Measurements from ENCODE around the gene NTM.

NTM gene

DNA sequence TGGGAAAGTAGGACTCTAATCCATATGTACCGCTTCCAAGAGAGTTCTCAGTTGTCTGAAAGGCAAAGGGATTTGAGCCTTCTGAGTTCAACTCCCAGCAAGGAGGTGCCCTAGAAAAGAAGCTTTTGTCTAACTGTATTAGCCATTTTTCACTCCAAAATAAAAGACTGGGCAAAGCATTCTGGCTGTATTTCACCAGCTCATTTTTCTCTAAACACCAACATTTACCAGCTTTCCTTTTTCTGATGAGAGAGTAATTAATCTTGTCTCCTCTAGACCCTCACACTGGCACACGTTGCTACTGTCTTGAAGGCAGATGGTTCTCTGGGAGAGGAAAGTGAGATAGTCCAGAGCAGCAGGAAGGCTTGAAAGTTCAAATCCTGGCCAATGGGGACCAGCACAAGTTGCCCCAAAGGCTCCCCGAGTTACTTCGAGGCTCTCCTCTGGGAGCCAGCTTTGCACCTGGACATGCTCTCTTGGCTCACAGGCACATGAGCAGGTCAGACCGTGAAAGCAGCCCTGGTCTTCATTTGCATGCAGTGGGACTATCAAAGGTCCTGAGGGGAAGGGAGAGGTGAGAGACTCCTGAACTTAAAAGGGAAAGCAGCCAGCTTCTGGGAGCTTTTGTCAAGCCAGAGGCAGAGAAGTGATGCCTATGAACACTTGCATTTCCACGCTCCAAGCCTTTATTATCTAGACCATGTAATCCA lies 100.0 kb downstream of the NTM start:
- Histone ChIP-seq H3K27me3 (ENCODE audit: control insufficient read depth in 1 of 2, insufficient read depth in 2 of 2, low read length in 2 of 2) (no peaks in the 10 kb centered on the region), H3K9ac (ENCODE audit: low read depth in 1 of 2, low read length in 2 of 2) (no peak overlapping the region), H3K4me3 (ENCODE audit: low read depth in 1 of 2, low read length in 2 of 2) (no peak overlapping the region), H3K36me3 (ENCODE audit: control insufficient read depth in 1 of 2, insufficient read depth in 2 of 2, low read length in 2 of 2) (no peaks in the 10 kb centered on the region), H3K9me3 (ENCODE audit: control insufficient read depth in 1 of 2, low read length in 2 of 2) (no peaks in the 10 kb centered on the region), H3K27ac (ENCODE audit: low read depth, low read length) (no peak overlapping the region), H3K4me1 (ENCODE audit: control insufficient read depth in 1 of 2, insufficient read depth in 2 of 2, low read length in 2 of 2) (no peaks in the 10 kb centered on the region)

- no peaks in the 10 kb centered on the region for H3K9me3 ChIP-seq (ENCODE audit: control insufficient read depth in 1 of 2, low read length in 2 of 2)
- H3K27ac ChIP-seq (ENCODE audit: low read depth, low read length): no peak overlapping the region
- H3K4me1 ChIP-seq (ENCODE audit: control insufficient read depth in 1 of 2, insufficient read depth in 2 of 2, low read length in 2 of 2): no peaks in the 10 kb centered on the region
- no peaks in the 10 kb centered on the region for H3K36me3 ChIP-seq (ENCODE audit: control insufficient read depth in 1 of 2, insufficient read depth in 2 of 2, low read length in 2 of 2)
- H3K4me3 ChIP-seq (ENCODE audit: low read depth in 1 of 2, low read length in 2 of 2): no peak overlapping the region
- H3K27me3 ChIP-seq (ENCODE audit: control insufficient read depth in 1 of 2, insufficient read depth in 2 of 2, low read length in 2 of 2): no peaks in the 10 kb centered on the region
- no peak overlapping the region for H3K9ac ChIP-seq (ENCODE audit: low read depth in 1 of 2, low read length in 2 of 2)
These were observed 101.6 kb downstream of the NTM start for GRCh38 chr11:131471976-131472375.

DNA sequence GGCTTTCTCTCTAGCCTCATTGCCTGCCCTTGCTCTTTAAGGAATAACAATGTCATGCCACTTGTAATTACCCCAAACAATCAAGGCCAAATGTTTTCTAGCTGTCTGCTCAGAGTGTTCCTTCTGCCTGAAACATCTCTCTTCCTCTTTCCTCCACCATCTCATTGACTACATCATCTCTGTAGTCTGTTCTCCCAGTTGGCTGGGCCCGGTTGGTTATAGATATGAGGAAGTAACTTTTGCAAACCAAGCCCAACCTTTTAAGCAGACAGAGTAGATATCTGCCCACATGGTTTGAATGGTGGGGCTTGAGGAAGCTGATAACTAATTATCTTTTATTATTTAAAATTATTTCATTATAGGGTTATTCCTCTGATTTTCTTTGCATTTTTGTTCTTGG lies 104.5 kb downstream of the NTM start:
- no peaks in the 10 kb centered on the region for H3K4me1 ChIP-seq (ENCODE audit: control insufficient read depth in 1 of 2, insufficient read depth in 2 of 2, low read length in 2 of 2)
- no peaks in the 10 kb centered on the region for H3K27me3 ChIP-seq (ENCODE audit: control insufficient read depth in 1 of 2, insufficient read depth in 2 of 2, low read length in 2 of 2)
- H3K4me3 ChIP-seq (ENCODE audit: low read depth in 1 of 2, low read length in 2 of 2): no peak overlapping the region
- H3K9me3 ChIP-seq (ENCODE audit: control insufficient read depth in 1 of 2, low read length in 2 of 2): no peaks in the 10 kb centered on the region
- H3K36me3 ChIP-seq (ENCODE audit: control insufficient read depth in 1 of 2, insufficient read depth in 2 of 2, low read length in 2 of 2): no peaks in the 10 kb centered on the region
- no peak overlapping the region for H3K27ac ChIP-seq (ENCODE audit: low read depth, low read length)
- H3K9ac ChIP-seq (ENCODE audit: low read depth in 1 of 2, low read length in 2 of 2): no peak overlapping the region

DNA sequence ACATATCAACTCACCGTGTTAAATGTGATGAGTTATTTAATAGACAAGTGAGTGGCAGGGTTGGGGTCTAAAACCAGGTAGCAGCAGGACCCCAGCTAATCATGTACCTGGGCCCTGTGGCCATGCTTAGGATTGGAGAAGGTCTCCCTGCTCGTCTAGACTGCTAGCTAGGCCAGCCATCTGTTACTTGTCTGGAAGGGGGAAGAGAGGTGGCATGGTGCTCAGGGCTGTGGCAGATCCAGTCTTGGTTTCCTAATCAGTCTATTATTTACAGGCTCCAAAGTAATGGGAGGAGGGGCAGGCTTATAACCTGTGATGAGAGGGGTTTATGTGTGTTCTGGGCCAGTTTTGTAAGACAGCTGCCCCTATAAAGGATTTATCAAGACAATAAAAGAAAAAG lies 105.9 kb downstream of the NTM start:
- Histone ChIP-seq H3K9ac (ENCODE audit: low read depth in 1 of 2, low read length in 2 of 2) (no peak overlapping the region), H3K9me3 (ENCODE audit: control insufficient read depth in 1 of 2, low read length in 2 of 2) (no peaks in the 10 kb centered on the region), H3K4me1 (ENCODE audit: control insufficient read depth in 1 of 2, insufficient read depth in 2 of 2, low read length in 2 of 2) (peaks cover 6 to 7% of the 10 kb centered on the region in 2 donors), H3K27me3 (ENCODE audit: control insufficient read depth in 1 of 2, insufficient read depth in 2 of 2, low read length in 2 of 2) (no peaks in the 10 kb centered on the region), H3K4me3 (ENCODE audit: low read depth in 1 of 2, low read length in 2 of 2) (no peak overlapping the region), H3K27ac (ENCODE audit: low read depth, low read length) (no peak overlapping the region), H3K36me3 (ENCODE audit: control insufficient read depth in 1 of 2, insufficient read depth in 2 of 2, low read length in 2 of 2) (no peaks in the 10 kb centered on the region)

GRCh38 chr11:131478341-131478740 lies 107.9 kb downstream of the NTM start:
- Histone ChIP-seq H3K9ac (ENCODE audit: low read depth in 1 of 2, low read length in 2 of 2) (no peak overlapping the region), H3K27me3 (ENCODE audit: control insufficient read depth in 1 of 2, insufficient read depth in 2 of 2, low read length in 2 of 2) (no peaks in the 10 kb centered on the region), H3K9me3 (ENCODE audit: control insufficient read depth in 1 of 2, low read length in 2 of 2) (no peaks in the 10 kb centered on the region), H3K4me1 (ENCODE audit: control insufficient read depth in 1 of 2, insufficient read depth in 2 of 2, low read length in 2 of 2) (peaks cover 13 to 22% of the 10 kb centered on the region in 2 donors), H3K27ac (ENCODE audit: low read depth, low read length) (no peak overlapping the region), H3K4me3 (ENCODE audit: low read depth in 1 of 2, low read length in 2 of 2) (no peak overlapping the region), H3K36me3 (ENCODE audit: control insufficient read depth in 1 of 2, insufficient read depth in 2 of 2, low read length in 2 of 2) (no peaks in the 10 kb centered on the region)

DNA sequence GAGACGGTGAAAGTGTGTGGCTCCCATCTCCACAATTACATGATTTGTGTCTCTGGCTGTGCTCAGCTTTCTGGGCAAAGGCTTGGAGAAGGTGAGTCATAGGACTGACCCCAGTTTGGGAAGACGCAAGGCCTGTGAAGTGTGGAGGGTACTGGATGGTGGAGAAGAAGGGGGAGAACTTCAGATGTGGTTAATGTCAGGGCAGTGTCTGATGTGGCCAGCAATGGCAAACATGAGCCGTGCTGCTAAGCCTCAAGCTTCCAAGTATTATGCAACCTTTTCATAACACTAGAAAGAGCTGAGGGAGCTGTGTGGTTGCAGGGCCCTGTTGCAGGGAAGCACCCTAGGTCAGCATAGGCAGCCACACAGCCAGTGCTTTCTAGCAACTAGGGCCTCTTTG lies 110.9 kb downstream of the NTM start:
- Histone ChIP-seq H3K9me3 (ENCODE audit: control insufficient read depth in 1 of 2, low read length in 2 of 2) (no peaks in the 10 kb centered on the region), H3K9ac (ENCODE audit: low read depth in 1 of 2, low read length in 2 of 2) (no peak overlapping the region), H3K36me3 (ENCODE audit: control insufficient read depth in 1 of 2, insufficient read depth in 2 of 2, low read length in 2 of 2) (no peaks in the 10 kb centered on the region), H3K27ac (ENCODE audit: low read depth, low read length) (no peak overlapping the region), H3K27me3 (ENCODE audit: control insufficient read depth in 1 of 2, insufficient read depth in 2 of 2, low read length in 2 of 2) (no peaks in the 10 kb centered on the region), H3K4me1 (ENCODE audit: control insufficient read depth in 1 of 2, insufficient read depth in 2 of 2, low read length in 2 of 2) (peaks cover 21 to 37% of the 10 kb centered on the region in 2 donors), H3K4me3 (ENCODE audit: low read depth in 1 of 2, low read length in 2 of 2) (no peak overlapping the region)

GRCh38 chr11:131481971-131482370 lies 111.6 kb downstream of the NTM start:
- Histone ChIP-seq H3K27me3 (ENCODE audit: control insufficient read depth in 1 of 2, insufficient read depth in 2 of 2, low read length in 2 of 2) (no peaks in the 10 kb centered on the region), H3K36me3 (ENCODE audit: control insufficient read depth in 1 of 2, insufficient read depth in 2 of 2, low read length in 2 of 2) (no peaks in the 10 kb centered on the region), H3K4me3 (ENCODE audit: low read depth in 1 of 2, low read length in 2 of 2) (no peak overlapping the region), H3K4me1 (ENCODE audit: control insufficient read depth in 1 of 2, insufficient read depth in 2 of 2, low read length in 2 of 2) (peaks cover 27 to 44% of the 10 kb centered on the region in 2 donors), H3K9me3 (ENCODE audit: control insufficient read depth in 1 of 2, low read length in 2 of 2) (no peaks in the 10 kb centered on the region), H3K27ac (ENCODE audit: low read depth, low read length) (no peak overlapping the region), H3K9ac (ENCODE audit: low read depth in 1 of 2, low read length in 2 of 2) (no peak overlapping the region)

GRCh38 chr11:131483453-131483852 lies 113.0 kb downstream of the NTM start:
- no peak overlapping the region for H3K9ac ChIP-seq (ENCODE audit: low read depth in 1 of 2, low read length in 2 of 2)

DNA sequence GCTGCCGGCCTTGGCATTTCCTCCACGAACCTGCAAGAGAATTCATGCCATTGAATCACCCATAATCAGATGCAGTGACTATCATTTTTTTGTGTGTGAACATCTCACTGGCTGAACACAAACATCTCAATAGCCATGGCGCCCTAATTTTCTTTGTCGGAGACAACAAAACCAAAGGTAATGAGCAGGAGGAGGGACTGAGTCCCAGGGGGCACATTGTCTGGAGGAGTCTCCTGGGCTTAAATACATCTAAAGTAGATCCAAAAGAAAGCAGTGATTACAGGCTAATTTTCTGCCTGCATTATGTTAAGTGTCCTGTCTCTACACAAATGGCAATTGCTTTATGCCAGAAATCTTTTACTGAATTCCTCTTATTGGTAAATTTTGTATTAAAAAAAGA lies 113.5 kb downstream of the NTM start:
- H3K4me3 ChIP-seq (ENCODE audit: low read depth in 1 of 2, low read length in 2 of 2): no peak overlapping the region
- H3K36me3 ChIP-seq (ENCODE audit: control insufficient read depth in 1 of 2, insufficient read depth in 2 of 2, low read length in 2 of 2): no peaks in the 10 kb centered on the region
- no peak overlapping the region for H3K9ac ChIP-seq (ENCODE audit: low read depth in 1 of 2, low read length in 2 of 2)
- H3K27ac ChIP-seq (ENCODE audit: low read depth, low read length): no peak overlapping the region
- peaks cover 39 to 58% of the 10 kb centered on the region in 2 donors for H3K4me1 ChIP-seq (ENCODE audit: control insufficient read depth in 1 of 2, insufficient read depth in 2 of 2, low read length in 2 of 2)
- H3K9me3 ChIP-seq (ENCODE audit: control insufficient read depth in 1 of 2, low read length in 2 of 2): no peaks in the 10 kb centered on the region
- no peaks in the 10 kb centered on the region for H3K27me3 ChIP-seq (ENCODE audit: control insufficient read depth in 1 of 2, insufficient read depth in 2 of 2, low read length in 2 of 2)

More at GRCh38 chr11:131483453-131483852, 113.0 kb downstream of the NTM start:
- H3K4me1 ChIP-seq (ENCODE audit: control insufficient read depth in 1 of 2, insufficient read depth in 2 of 2, low read length in 2 of 2): peaks cover 35 to 54% of the 10 kb centered on the region in 2 donors
- no peaks in the 10 kb centered on the region for H3K27me3 ChIP-seq (ENCODE audit: control insufficient read depth in 1 of 2, insufficient read depth in 2 of 2, low read length in 2 of 2)
- H3K36me3 ChIP-seq (ENCODE audit: control insufficient read depth in 1 of 2, insufficient read depth in 2 of 2, low read length in 2 of 2): no peaks in the 10 kb centered on the region
- no peak overlapping the region for H3K27ac ChIP-seq (ENCODE audit: low read depth, low read length)
- no peak overlapping the region for H3K4me3 ChIP-seq (ENCODE audit: low read depth in 1 of 2, low read length in 2 of 2)
- no peaks in the 10 kb centered on the region for H3K9me3 ChIP-seq (ENCODE audit: control insufficient read depth in 1 of 2, low read length in 2 of 2)

DNA sequence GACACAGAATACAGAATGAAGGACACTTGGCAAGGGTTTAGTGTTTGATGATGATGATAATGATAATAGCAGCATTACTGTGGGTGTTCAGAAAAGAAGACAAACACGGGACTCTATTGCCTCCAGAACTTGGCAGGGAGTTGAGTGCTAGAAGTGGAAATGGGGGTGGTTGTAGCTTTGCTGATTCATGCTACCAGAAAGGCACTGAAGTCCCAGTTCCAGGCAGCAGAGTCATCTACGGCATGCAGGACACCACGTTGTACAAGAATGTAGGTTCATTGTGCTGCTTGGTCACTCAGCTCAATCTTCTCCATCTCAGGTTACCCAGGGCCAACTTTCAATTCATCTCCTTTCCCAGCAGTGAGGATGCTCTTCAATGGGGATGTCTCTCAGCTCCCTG lies 115.7 kb downstream of the NTM start:
- Histone ChIP-seq H3K4me1 (ENCODE audit: control insufficient read depth in 1 of 2, insufficient read depth in 2 of 2, low read length in 2 of 2) (peaks cover 36 to 58% of the 10 kb centered on the region in 2 donors), H3K27me3 (ENCODE audit: control insufficient read depth in 1 of 2, insufficient read depth in 2 of 2, low read length in 2 of 2) (no peaks in the 10 kb centered on the region), H3K4me3 (ENCODE audit: low read depth in 1 of 2, low read length in 2 of 2) (no peak overlapping the region), H3K36me3 (ENCODE audit: control insufficient read depth in 1 of 2, insufficient read depth in 2 of 2, low read length in 2 of 2) (no peaks in the 10 kb centered on the region), H3K9ac (ENCODE audit: low read depth in 1 of 2, low read length in 2 of 2) (no peak overlapping the region), H3K9me3 (ENCODE audit: control insufficient read depth in 1 of 2, low read length in 2 of 2) (no peaks in the 10 kb centered on the region), H3K27ac (ENCODE audit: low read depth, low read length) (no peak overlapping the region)
